WTC11 (cell line): ENCODE data around the gene PLBD2. TPM values are rescaled to one million over a fixed set of nuclear protein-coding genes. Genes with fewer than 3 reads are reported as not detected.
A peak's percentile ranks its signal among the peaks of the same experiment; 100 is the strongest.

Experiments used
- CBFB ChIP-seq: sonication (generic); formaldehyde crosslinking; IDR thresholded peaks from 2 replicates; pipeline ENCODE4 v1.8.1; 2022; ENCODE audit warnings: mild to moderate bottlenecking, low read depth, missing genetic modification reagents
- EMX1 ChIP-seq: fragments of 250-450 bp; sonication (Bioruptor Pico); IDR thresholded peaks from 2 replicates; pipeline ENCODE4 v1.8.0; 2021; ENCODE audit warnings: mild to moderate bottlenecking
- FOXP1 ChIP-seq: sonication (generic); formaldehyde crosslinking; IDR thresholded peaks from 2 replicates; pipeline ENCODE4 v1.8.0; 2022; ENCODE audit warnings: missing genetic modification reagents, mild to moderate bottlenecking, moderate library complexity, borderline replicate concordance
- FOXP4 ChIP-seq: sonication (generic); formaldehyde crosslinking; IDR thresholded peaks from 2 replicates; pipeline ENCODE4 v1.8.0; 2022; ENCODE audit warnings: mild to moderate bottlenecking, missing genetic modification reagents
- GRHL2 ChIP-seq: fragments of 250-450 bp; sonication (Bioruptor Pico); IDR thresholded peaks from 2 replicates; pipeline ENCODE4 v1.8.0; 2022; ENCODE audit warnings: mild to moderate bottlenecking, moderate library complexity; ENCODE audit not compliant: insufficient replicate concordance, severe bottlenecking
- HMGA2 ChIP-seq: fragments of 250-450 bp; sonication (Bioruptor Pico); IDR thresholded peaks from 2 replicates; pipeline ENCODE4 v1.4.0; 2021; ENCODE audit warnings: mild to moderate bottlenecking, moderate library complexity
- JUN ChIP-seq: sonication (generic); formaldehyde crosslinking; IDR thresholded peaks from 2 replicates; pipeline ENCODE4 v1.8.0; 2023; ENCODE audit warnings: mild to moderate bottlenecking, missing genetic modification reagents
- MXD4 ChIP-seq: fragments of 250-450 bp; sonication (Bioruptor Pico); IDR thresholded peaks from 2 replicates; pipeline ENCODE4 v1.8.0; 2021; ENCODE audit warnings: mild to moderate bottlenecking, moderate library complexity, borderline replicate concordance
- MYBL2 ChIP-seq: sonication (generic); formaldehyde crosslinking; IDR thresholded peaks from 2 replicates; pipeline ENCODE4 v1.8.1; 2023; ENCODE audit warnings: mild to moderate bottlenecking, moderate library complexity, missing genetic modification reagents
- NFYB ChIP-seq: sonication (generic); formaldehyde crosslinking; conservative IDR thresholded peaks from 2 replicates; pipeline ENCODE4 v1.8.0; 2022; ENCODE audit warnings: low read depth, missing genetic modification reagents
- RORB ChIP-seq: fragments of 250-450 bp; sonication (Bioruptor Pico); IDR thresholded peaks from 2 replicates; pipeline ENCODE4 v1.9.0; 2021; ENCODE audit warnings: mild to moderate bottlenecking
- SMAD3 ChIP-seq: sonication (generic); formaldehyde crosslinking; IDR thresholded peaks from 2 replicates; pipeline ENCODE4 v1.8.0; 2022; ENCODE audit warnings: missing genetic modification reagents, mild to moderate bottlenecking, borderline replicate concordance
- SMAD4 ChIP-seq: sonication (generic); formaldehyde crosslinking; IDR thresholded peaks from 2 replicates; pipeline ENCODE4 v1.8.0; 2022; ENCODE audit warnings: mild to moderate bottlenecking, missing genetic modification reagents
- SP1 ChIP-seq: sonication (generic); formaldehyde crosslinking; conservative IDR thresholded peaks from 2 replicates; pipeline ENCODE4 v1.8.1; 2022; ENCODE audit warnings: missing genetic modification reagents
- TCF7 ChIP-seq: sonication (generic); formaldehyde crosslinking; IDR thresholded peaks from 2 replicates; pipeline ENCODE4 v1.8.0; 2022; ENCODE audit warnings: mild to moderate bottlenecking, low read depth, missing genetic modification reagents, moderate library complexity
- TP53 ChIP-seq: sonication (generic); formaldehyde crosslinking; IDR thresholded peaks from 2 replicates; pipeline ENCODE4 v1.8.1; 2023; ENCODE audit warnings: mild to moderate bottlenecking, missing genetic modification reagents
- ZNF138 ChIP-seq: sonication (generic); formaldehyde crosslinking; conservative IDR thresholded peaks from 2 replicates; pipeline ENCODE4 v1.8.1; 2022; ENCODE audit warnings: mild to moderate bottlenecking, moderate library complexity, missing genetic modification reagents
- ZNF263 ChIP-seq: sonication (generic); formaldehyde crosslinking; IDR thresholded peaks from 2 replicates; pipeline ENCODE4 v1.8.1; 2022; ENCODE audit warnings: low read depth, mild to moderate bottlenecking, moderate library complexity, missing genetic modification reagents
- ZNF512 ChIP-seq: sonication (generic); formaldehyde crosslinking; IDR thresholded peaks from 2 replicates; pipeline ENCODE4 v1.8.1; 2022; ENCODE audit warnings: missing genetic modification reagents, borderline replicate concordance
- total RNA-seq: library from RNA; stranded (reverse); gene quantifications from 3 replicates; pipeline ENCODE4 v1.2.3, GENCODE V29; 2021
- TF ChIP-seq, protein P1 (sequence below): fragments of 250-450 bp; sonication (Bioruptor Pico); IDR thresholded peaks from 2 replicates; pipeline ENCODE4 v1.9.0; 2021; ENCODE audit warnings: moderate library complexity, mild to moderate bottlenecking, inconsistent platforms, borderline replicate concordance
- TF ChIP-seq, protein P2 (sequence below): sonication (generic); formaldehyde crosslinking; IDR thresholded peaks from 2 replicates; pipeline ENCODE4 v1.8.0; 2022; ENCODE audit warnings: mild to moderate bottlenecking, missing genetic modification reagents
- TF ChIP-seq, protein P3 (sequence below): sonication (generic); formaldehyde crosslinking; IDR thresholded peaks from 2 replicates; pipeline ENCODE4 v1.8.0; 2022; ENCODE audit warnings: mild to moderate bottlenecking, missing genetic modification reagents
- TF ChIP-seq, protein P4 (sequence below): sonication (generic); formaldehyde crosslinking; IDR thresholded peaks from 2 replicates; pipeline ENCODE4 v1.8.0; 2022; ENCODE audit warnings: missing genetic modification reagents
- TF ChIP-seq, protein P5 (sequence below): sonication (generic); formaldehyde crosslinking; IDR thresholded peaks from 2 replicates; pipeline ENCODE4 v1.8.1; 2022; ENCODE audit warnings: mild to moderate bottlenecking, missing genetic modification reagents, moderate library complexity, borderline replicate concordance
- TF ChIP-seq, protein P6 (sequence below): sonication (generic); formaldehyde crosslinking; IDR thresholded peaks from 2 replicates; pipeline ENCODE4 v1.8.0; 2023; ENCODE audit warnings: missing genetic modification reagents
- TF ChIP-seq, protein P7 (sequence below): fragments of 250-450 bp; sonication (Bioruptor Pico); IDR thresholded peaks from 2 replicates; pipeline ENCODE4 v2.1.2; 2022; ENCODE audit warnings: mild to moderate bottlenecking, moderate library complexity

Gene PLBD2
- total RNA-seq, 1 experiment from 2014 or later: 34.8 TPM

DNA sequence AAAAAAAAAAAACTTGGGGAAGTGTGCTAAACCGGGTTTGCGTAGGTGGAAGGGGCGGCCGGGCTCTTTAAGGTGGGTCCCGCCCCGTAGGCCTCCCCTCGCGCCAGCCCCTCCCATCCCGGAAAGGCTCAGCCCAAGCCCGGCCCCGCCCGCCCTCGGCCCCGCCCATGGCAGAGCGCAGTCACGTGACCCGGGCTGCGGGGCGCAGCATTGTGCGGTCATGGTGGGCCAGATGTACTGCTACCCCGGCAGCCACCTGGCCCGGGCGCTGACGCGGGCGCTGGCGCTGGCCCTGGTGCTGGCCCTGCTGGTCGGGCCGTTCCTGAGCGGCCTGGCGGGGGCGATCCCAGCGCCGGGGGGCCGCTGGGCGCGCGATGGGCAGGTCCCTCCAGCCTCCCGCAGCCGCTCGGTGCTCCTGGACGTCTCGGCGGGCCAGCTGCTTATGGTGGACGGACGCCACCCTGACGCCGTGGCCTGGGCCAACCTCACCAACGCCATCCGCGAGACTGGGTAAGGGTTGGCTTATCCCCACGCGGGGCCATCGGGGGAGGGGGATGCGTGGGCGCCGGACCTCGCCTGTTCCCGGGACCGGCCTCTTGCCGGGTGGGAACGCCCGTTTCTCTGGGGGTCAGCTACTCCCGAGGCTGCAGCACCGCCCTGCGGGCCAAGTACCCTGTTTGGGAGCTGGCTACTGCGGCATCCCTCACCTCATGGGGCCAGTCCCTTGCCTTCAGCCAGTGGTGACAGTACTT lies at the start of gene PLBD2 (continued):
- TF ChIP-seq ZNF263 (peak; percentile 52; the same call in 1 of the 2 replicates), RORB (no peak), CBFB (CRISPR knock-in tag) (no peak), GRHL2 (no peak), FOXP1 (no peak), SMAD3 (CRISPR knock-in tag) (no peak), MYBL2 (CRISPR knock-in tag) (no peak), HMGA2 (CRISPR knock-in tag) (no peak), EMX1 (CRISPR knock-in tag) (no peak), TCF7 (peak; percentile 80; the same call in 1 of the 2 replicates), NFYB (CRISPR knock-in tag) (0 out of 2 replicates have a peak, but pooled peaks have one; percentile 9), MXD4 (no peak), JUN (CRISPR knock-in tag) (peak; percentile 82), SMAD4 (CRISPR knock-in tag) (no peak), ZNF138 (no peak), ZNF512 (CRISPR knock-in tag) (no peak), SP1 (peak; percentile 97), TP53 (CRISPR knock-in tag) (no peak), FOXP4 (CRISPR knock-in tag) (no peak)
- TF ChIP-seq, protein P1, sequence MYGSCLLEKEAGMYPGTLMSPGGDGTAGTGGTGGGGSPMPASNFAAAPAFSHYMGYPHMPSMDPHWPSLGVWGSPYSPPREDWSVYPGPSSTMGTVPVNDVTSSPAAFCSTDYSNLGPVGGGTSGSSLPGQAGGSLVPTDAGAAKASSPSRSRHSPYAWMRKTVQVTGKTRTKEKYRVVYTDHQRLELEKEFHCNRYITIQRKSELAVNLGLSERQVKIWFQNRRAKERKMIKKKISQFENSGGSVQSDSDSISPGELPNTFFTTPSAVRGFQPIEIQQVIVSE (CRISPR knock-in tag): no peak
- TF ChIP-seq, protein P2, sequence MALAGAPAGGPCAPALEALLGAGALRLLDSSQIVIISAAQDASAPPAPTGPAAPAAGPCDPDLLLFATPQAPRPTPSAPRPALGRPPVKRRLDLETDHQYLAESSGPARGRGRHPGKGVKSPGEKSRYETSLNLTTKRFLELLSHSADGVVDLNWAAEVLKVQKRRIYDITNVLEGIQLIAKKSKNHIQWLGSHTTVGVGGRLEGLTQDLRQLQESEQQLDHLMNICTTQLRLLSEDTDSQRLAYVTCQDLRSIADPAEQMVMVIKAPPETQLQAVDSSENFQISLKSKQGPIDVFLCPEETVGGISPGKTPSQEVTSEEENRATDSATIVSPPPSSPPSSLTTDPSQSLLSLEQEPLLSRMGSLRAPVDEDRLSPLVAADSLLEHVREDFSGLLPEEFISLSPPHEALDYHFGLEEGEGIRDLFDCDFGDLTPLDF: no peak
- TF ChIP-seq, protein P3, sequence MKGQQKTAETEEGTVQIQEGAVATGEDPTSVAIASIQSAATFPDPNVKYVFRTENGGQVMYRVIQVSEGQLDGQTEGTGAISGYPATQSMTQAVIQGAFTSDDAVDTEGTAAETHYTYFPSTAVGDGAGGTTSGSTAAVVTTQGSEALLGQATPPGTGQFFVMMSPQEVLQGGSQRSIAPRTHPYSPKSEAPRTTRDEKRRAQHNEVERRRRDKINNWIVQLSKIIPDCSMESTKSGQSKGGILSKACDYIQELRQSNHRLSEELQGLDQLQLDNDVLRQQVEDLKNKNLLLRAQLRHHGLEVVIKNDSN (CRISPR knock-in tag): peak; percentile 95
- TF ChIP-seq, protein P4, sequence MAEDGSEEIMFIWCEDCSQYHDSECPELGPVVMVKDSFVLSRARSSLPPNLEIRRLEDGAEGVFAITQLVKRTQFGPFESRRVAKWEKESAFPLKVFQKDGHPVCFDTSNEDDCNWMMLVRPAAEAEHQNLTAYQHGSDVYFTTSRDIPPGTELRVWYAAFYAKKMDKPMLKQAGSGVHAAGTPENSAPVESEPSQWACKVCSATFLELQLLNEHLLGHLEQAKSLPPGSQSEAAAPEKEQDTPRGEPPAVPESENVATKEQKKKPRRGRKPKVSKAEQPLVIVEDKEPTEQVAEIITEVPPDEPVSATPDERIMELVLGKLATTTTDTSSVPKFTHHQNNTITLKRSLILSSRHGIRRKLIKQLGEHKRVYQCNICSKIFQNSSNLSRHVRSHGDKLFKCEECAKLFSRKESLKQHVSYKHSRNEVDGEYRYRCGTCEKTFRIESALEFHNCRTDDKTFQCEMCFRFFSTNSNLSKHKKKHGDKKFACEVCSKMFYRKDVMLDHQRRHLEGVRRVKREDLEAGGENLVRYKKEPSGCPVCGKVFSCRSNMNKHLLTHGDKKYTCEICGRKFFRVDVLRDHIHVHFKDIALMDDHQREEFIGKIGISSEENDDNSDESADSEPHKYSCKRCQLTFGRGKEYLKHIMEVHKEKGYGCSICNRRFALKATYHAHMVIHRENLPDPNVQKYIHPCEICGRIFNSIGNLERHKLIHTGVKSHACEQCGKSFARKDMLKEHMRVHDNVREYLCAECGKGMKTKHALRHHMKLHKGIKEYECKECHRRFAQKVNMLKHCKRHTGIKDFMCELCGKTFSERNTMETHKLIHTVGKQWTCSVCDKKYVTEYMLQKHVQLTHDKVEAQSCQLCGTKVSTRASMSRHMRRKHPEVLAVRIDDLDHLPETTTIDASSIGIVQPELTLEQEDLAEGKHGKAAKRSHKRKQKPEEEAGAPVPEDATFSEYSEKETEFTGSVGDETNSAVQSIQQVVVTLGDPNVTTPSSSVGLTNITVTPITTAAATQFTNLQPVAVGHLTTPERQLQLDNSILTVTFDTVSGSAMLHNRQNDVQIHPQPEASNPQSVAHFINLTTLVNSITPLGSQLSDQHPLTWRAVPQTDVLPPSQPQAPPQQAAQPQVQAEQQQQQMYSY (CRISPR knock-in tag): no peak
- TF ChIP-seq, protein P5, sequence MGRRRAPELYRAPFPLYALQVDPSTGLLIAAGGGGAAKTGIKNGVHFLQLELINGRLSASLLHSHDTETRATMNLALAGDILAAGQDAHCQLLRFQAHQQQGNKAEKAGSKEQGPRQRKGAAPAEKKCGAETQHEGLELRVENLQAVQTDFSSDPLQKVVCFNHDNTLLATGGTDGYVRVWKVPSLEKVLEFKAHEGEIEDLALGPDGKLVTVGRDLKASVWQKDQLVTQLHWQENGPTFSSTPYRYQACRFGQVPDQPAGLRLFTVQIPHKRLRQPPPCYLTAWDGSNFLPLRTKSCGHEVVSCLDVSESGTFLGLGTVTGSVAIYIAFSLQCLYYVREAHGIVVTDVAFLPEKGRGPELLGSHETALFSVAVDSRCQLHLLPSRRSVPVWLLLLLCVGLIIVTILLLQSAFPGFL (CRISPR knock-in tag): no peak
- TF ChIP-seq, protein P6, sequence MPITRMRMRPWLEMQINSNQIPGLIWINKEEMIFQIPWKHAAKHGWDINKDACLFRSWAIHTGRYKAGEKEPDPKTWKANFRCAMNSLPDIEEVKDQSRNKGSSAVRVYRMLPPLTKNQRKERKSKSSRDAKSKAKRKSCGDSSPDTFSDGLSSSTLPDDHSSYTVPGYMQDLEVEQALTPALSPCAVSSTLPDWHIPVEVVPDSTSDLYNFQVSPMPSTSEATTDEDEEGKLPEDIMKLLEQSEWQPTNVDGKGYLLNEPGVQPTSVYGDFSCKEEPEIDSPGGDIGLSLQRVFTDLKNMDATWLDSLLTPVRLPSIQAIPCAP (CRISPR knock-in tag): no peak
- TF ChIP-seq, protein P7, sequence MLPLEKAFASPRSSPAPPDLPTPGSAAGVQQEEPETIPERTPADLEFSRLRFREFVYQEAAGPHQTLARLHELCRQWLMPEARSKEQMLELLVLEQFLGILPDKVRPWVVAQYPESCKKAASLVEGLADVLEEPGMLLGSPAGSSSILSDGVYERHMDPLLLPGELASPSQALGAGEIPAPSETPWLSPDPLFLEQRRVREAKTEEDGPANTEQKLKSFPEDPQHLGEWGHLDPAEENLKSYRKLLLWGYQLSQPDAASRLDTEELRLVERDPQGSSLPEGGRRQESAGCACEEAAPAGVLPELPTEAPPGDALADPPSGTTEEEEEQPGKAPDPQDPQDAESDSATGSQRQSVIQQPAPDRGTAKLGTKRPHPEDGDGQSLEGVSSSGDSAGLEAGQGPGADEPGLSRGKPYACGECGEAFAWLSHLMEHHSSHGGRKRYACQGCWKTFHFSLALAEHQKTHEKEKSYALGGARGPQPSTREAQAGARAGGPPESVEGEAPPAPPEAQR (CRISPR knock-in tag): no peak
